ENCODE results near the gene NALCN.

Gene NALCN

DNA sequence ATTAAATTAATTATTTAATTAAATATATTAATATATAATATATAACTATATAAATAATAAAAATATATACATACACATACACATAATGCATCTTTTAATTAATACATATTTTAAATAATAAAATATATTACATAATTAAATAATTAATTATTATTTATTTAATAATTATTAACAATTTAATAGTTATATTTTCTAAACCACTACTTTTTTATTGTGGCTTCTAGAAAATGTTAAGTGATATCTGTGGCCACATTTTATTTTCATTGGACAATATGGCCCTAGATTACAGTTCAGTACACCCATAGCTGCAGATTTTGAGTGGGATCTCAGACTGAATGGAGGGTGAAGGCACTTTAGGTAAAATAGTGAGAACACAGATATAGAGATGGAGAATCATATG, 335.7 kb downstream of the NALCN start:
- Histone ChIP-seq H3K18ac (ENCODE audit: low read depth in 1 of 2, low read length in 2 of 2) (no peak overlapping the region), H4K91ac (ENCODE audit: low read length) (no peak overlapping the region), H3K4me1 (ENCODE audit: control insufficient read depth, insufficient read depth, low read depth, low read length) (no peaks in the 10 kb centered on the region), H3K79me1 (replicated peaks; ENCODE audit: low read length, poor library complexity, severe bottlenecking) (no peaks in the 10 kb centered on the region), H2BK120ac (ENCODE audit: low read depth, low read length) (no peak overlapping the region), H3K9me3 (ENCODE audit: control insufficient read depth, low read length) (no peaks in the 10 kb centered on the region), H2AK5ac (ENCODE audit: low read length, severe bottlenecking) (no peak overlapping the region), H2AFZ (ENCODE audit: low read depth, low read length) (no peak overlapping the region), H3K9ac (ENCODE audit: low read length) (no peak overlapping the region), H3K4me3 (ENCODE audit: insufficient read depth in 1 of 2, low read depth in 1 of 2, low read length in 2 of 2) (no peak overlapping the region), H3K4me2 (ENCODE audit: low read length, poor library complexity, severe bottlenecking) (no peak overlapping the region), H4K8ac (ENCODE audit: low read length) (no peak overlapping the region), H3K36me3 (ENCODE audit: control insufficient read depth in 1 of 2, insufficient read depth in 2 of 2, low read depth in 1 of 2, low read length in 2 of 2) (no peaks in the 10 kb centered on the region), H2BK12ac (ENCODE audit: low read length in 2 of 2) (no peak overlapping the region), H3K14ac (ENCODE audit: low read length in 2 of 2) (no peak overlapping the region), H3K4ac (ENCODE audit: low read depth in 1 of 2, low read length in 2 of 2) (no peak overlapping the region), H3K27me3 (ENCODE audit: control insufficient read depth in 1 of 2, insufficient read depth in 1 of 2, low read length in 2 of 2) (peaks cover 0 to 4% of the 10 kb centered on the region in 2 experiments), H3K27ac (ENCODE audit: low read length, poor library complexity, severe bottlenecking) (no peak overlapping the region), H2BK15ac (ENCODE audit: low read depth, poor library complexity, severe bottlenecking) (no peak overlapping the region), H2BK5ac (ENCODE audit: low read depth, low read length, poor library complexity, severe bottlenecking) (no peak overlapping the region), H3K23ac (ENCODE audit: low read length in 2 of 2) (no peak overlapping the region)
- DNase-seq = no peak

- no peak overlapping the region for H3K4me3 ChIP-seq (ENCODE audit: insufficient read depth in 1 of 2, low read depth in 1 of 2, low read length in 2 of 2)
- no peak overlapping the region for H4K8ac ChIP-seq (ENCODE audit: low read length)
- H3K27ac ChIP-seq (ENCODE audit: low read length, poor library complexity, severe bottlenecking) = no peak overlapping the region
- no peaks in the 10 kb centered on the region for H3K36me3 ChIP-seq (ENCODE audit: control insufficient read depth in 1 of 2, insufficient read depth in 2 of 2, low read depth in 1 of 2, low read length in 2 of 2)
- no peaks in the 10 kb centered on the region for H3K79me1 ChIP-seq (replicated peaks; ENCODE audit: low read length, poor library complexity, severe bottlenecking)
- no peak overlapping the region for H2BK5ac ChIP-seq (ENCODE audit: low read depth, low read length, poor library complexity, severe bottlenecking)
- H3K4me2 ChIP-seq (ENCODE audit: low read length, poor library complexity, severe bottlenecking) = no peak overlapping the region
- H3K27me3 ChIP-seq (ENCODE audit: control insufficient read depth in 1 of 2, insufficient read depth in 1 of 2, low read length in 2 of 2) = peaks cover 0 to 14% of the 10 kb centered on the region in 2 experiments
- H4K91ac ChIP-seq (ENCODE audit: low read length) = no peak overlapping the region
- H3K4me1 ChIP-seq (ENCODE audit: control insufficient read depth, insufficient read depth, low read depth, low read length) = peaks cover 3% of the 10 kb centered on the region
- H2AFZ ChIP-seq (ENCODE audit: low read depth, low read length) = no peak overlapping the region
- no peak for DNase-seq
- H3K9ac ChIP-seq (ENCODE audit: low read length) = no peak overlapping the region
- no peak overlapping the region for H2BK12ac ChIP-seq (ENCODE audit: low read length in 2 of 2)
- H3K14ac ChIP-seq (ENCODE audit: low read length in 2 of 2) = peak overlapping the region in 1 of 2 experiments; percentile 53
- no peaks in the 10 kb centered on the region for H3K9me3 ChIP-seq (ENCODE audit: control insufficient read depth, low read length)
- 93% methylated on average over 12 of the region's 12 CpGs for WGBS
- H3K4ac ChIP-seq (ENCODE audit: low read depth in 1 of 2, low read length in 2 of 2) = no peak overlapping the region
- no peak overlapping the region for H3K18ac ChIP-seq (ENCODE audit: low read depth in 1 of 2, low read length in 2 of 2)
- H2AK5ac ChIP-seq (ENCODE audit: low read length, severe bottlenecking) = no peak overlapping the region
- H2BK120ac ChIP-seq (ENCODE audit: low read depth, low read length) = no peak overlapping the region
- no peak overlapping the region for H2BK15ac ChIP-seq (ENCODE audit: low read depth, poor library complexity, severe bottlenecking)
- H3K23ac ChIP-seq (ENCODE audit: low read length in 2 of 2) = no peak overlapping the region
Observed at GRCh38 chr13:101065329-101065728, 351.0 kb downstream of the NALCN start.

DNA sequence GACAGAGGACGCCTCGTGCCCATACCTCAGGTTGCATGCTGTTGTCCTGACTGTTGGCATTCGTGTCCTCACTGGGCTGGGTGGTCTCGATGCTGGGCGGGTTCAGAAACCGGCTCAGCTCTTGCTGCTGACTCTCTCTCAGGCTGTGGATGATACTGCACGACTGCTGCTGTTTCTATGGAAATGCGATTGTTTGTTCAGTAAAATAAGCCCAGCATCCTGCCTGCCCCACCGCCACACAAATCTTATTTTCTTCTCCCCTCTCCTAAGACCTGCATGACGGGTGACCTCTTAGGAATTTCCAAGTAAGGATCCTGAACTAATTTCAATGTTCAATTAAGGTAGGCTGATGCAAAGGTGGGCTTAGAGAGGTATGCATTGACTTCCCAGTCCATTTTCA, 356.5 kb downstream of the NALCN start:
- Histone ChIP-seq H3K9me3 (ENCODE audit: control insufficient read depth, low read length) (no peaks in the 10 kb centered on the region), H3K79me1 (replicated peaks; ENCODE audit: low read length, poor library complexity, severe bottlenecking) (no peaks in the 10 kb centered on the region), H3K27ac (ENCODE audit: low read length, poor library complexity, severe bottlenecking) (no peak overlapping the region), H3K4me3 (ENCODE audit: insufficient read depth in 1 of 2, low read depth in 1 of 2, low read length in 2 of 2) (no peak overlapping the region), H2BK15ac (ENCODE audit: low read depth, poor library complexity, severe bottlenecking) (no peak overlapping the region), H2AFZ (ENCODE audit: low read depth, low read length) (no peak overlapping the region), H3K36me3 (ENCODE audit: control insufficient read depth in 1 of 2, insufficient read depth in 2 of 2, low read depth in 1 of 2, low read length in 2 of 2) (no peaks in the 10 kb centered on the region), H3K9ac (ENCODE audit: low read length) (no peak overlapping the region), H4K8ac (ENCODE audit: low read length) (no peak overlapping the region), H3K4me1 (ENCODE audit: control insufficient read depth, insufficient read depth, low read depth, low read length) (no peaks in the 10 kb centered on the region), H2AK5ac (ENCODE audit: low read length, severe bottlenecking) (no peak overlapping the region), H3K4ac (ENCODE audit: low read depth in 1 of 2, low read length in 2 of 2) (no peak overlapping the region), H3K4me2 (ENCODE audit: low read length, poor library complexity, severe bottlenecking) (no peak overlapping the region), H3K14ac (ENCODE audit: low read length in 2 of 2) (no peak overlapping the region), H4K91ac (ENCODE audit: low read length) (no peak overlapping the region), H3K23ac (ENCODE audit: low read length in 2 of 2) (no peak overlapping the region), H2BK5ac (ENCODE audit: low read depth, low read length, poor library complexity, severe bottlenecking) (no peak overlapping the region), H3K27me3 (ENCODE audit: control insufficient read depth in 1 of 2, insufficient read depth in 1 of 2, low read length in 2 of 2) (peaks cover 0 to 22% of the 10 kb centered on the region in 2 experiments), H2BK120ac (ENCODE audit: low read depth, low read length) (no peak overlapping the region), H3K18ac (ENCODE audit: low read depth in 1 of 2, low read length in 2 of 2) (no peak overlapping the region), H2BK12ac (ENCODE audit: low read length in 2 of 2) (no peak overlapping the region)
- 89% methylated on average over 10 of the region's 10 CpGs for WGBS
- no peak for DNase-seq

DNA sequence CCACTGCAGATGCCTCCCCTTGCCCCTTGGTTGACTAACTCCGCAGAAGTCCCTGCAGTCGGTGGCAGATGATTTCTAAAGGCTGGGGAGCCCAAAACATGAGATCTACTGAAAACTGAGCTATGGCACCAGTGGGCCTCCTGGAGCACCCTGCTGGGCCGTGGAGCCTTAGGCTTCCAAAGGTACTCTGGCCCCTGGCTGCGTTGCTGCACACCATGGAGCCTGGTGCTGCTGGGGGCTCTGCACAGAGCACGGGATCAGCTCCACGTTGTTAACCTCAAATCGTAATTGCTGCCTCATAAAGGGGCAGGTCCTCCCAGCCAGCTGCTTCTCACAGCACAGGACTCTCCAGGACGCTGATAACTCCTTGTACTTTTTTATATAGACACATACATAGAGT, 357.5 kb downstream of the NALCN start:
- 64% methylated on average over 7 of the region's 8 CpGs for WGBS
- H4K91ac ChIP-seq (ENCODE audit: low read length) = no peak overlapping the region
- no peak overlapping the region for H3K4me2 ChIP-seq (ENCODE audit: low read length, poor library complexity, severe bottlenecking)
- H2BK12ac ChIP-seq (ENCODE audit: low read length in 2 of 2) = no peak overlapping the region
- H2AFZ ChIP-seq (ENCODE audit: low read depth, low read length) = no peak overlapping the region
- H3K9me3 ChIP-seq (ENCODE audit: control insufficient read depth, low read length) = no peaks in the 10 kb centered on the region
- H3K79me1 ChIP-seq (replicated peaks; ENCODE audit: low read length, poor library complexity, severe bottlenecking) = no peaks in the 10 kb centered on the region
- H3K4me1 ChIP-seq (ENCODE audit: control insufficient read depth, insufficient read depth, low read depth, low read length) = no peaks in the 10 kb centered on the region
- H3K9ac ChIP-seq (ENCODE audit: low read length) = no peak overlapping the region
- no peak overlapping the region for H3K4me3 ChIP-seq (ENCODE audit: insufficient read depth in 1 of 2, low read depth in 1 of 2, low read length in 2 of 2)
- no peak overlapping the region for H2AK5ac ChIP-seq (ENCODE audit: low read length, severe bottlenecking)
- no peak overlapping the region for H4K8ac ChIP-seq (ENCODE audit: low read length)
- no peaks in the 10 kb centered on the region for H3K36me3 ChIP-seq (ENCODE audit: control insufficient read depth in 1 of 2, insufficient read depth in 2 of 2, low read depth in 1 of 2, low read length in 2 of 2)
- no peak overlapping the region for H3K4ac ChIP-seq (ENCODE audit: low read depth in 1 of 2, low read length in 2 of 2)
- H3K27me3 ChIP-seq (ENCODE audit: control insufficient read depth in 1 of 2, insufficient read depth in 1 of 2, low read length in 2 of 2) = peaks cover 0 to 22% of the 10 kb centered on the region in 2 experiments
- H3K14ac ChIP-seq (ENCODE audit: low read length in 2 of 2) = no peak overlapping the region
- no peak overlapping the region for H3K18ac ChIP-seq (ENCODE audit: low read depth in 1 of 2, low read length in 2 of 2)
- no peak overlapping the region for H3K23ac ChIP-seq (ENCODE audit: low read length in 2 of 2)
- H2BK15ac ChIP-seq (ENCODE audit: low read depth, poor library complexity, severe bottlenecking) = no peak overlapping the region
- DNase-seq = no peak
- no peak overlapping the region for H2BK5ac ChIP-seq (ENCODE audit: low read depth, low read length, poor library complexity, severe bottlenecking)
- no peak overlapping the region for H3K27ac ChIP-seq (ENCODE audit: low read length, poor library complexity, severe bottlenecking)
- H2BK120ac ChIP-seq (ENCODE audit: low read depth, low read length) = no peak overlapping the region

Data from mesenchymal stem cell (in vitro differentiated cells and primary cell).